Pancreas (tissue), 10 donors: Measurements from ENCODE around the gene AMDHD1. TPM values are rescaled to one million over a fixed set of nuclear protein-coding genes. Genes with fewer than 3 reads are reported as not detected.

Experiments used
- ATAC-seq, 4 donors: fragments of 200-7000 bp; cut with Tn5 transposase; one replicate each; pipeline versions ENCODE4 v1.8.0 to v1.9.1; 2020; ENCODE audit warnings: mild to moderate bottlenecking in 4 of 4, moderate library complexity in 4 of 4
- DNase-seq, 6 donors: peaks; one replicate each; pipeline ENCODE4 v3.0.0-alpha.2; 2020
- FAIRE-seq: peaks from 2 replicates; lab custom pipeline; 2012; peaks lifted over from hg19 to GRCh38; lab: Jason Lieb, UNC
- H3K27ac ChIP-seq, 4 donors: fragments of 200-600 bp; sonication (generic); 1 replicate in 3 of 4; 2 replicates in 1 of 4; pipeline versions ENCODE4 v1.5.0 to v1.8.0; 2020
- H3K27me3 ChIP-seq, 4 donors: fragments of 200-600 bp; one replicate each; pipeline ENCODE4 v1.8.0; 2021
- H3K36me3 ChIP-seq, 3 donors: fragments of 200-600 bp; sonication (generic) in 1 of 3; one replicate each; pipeline versions ENCODE4 v1.5.0 to v1.8.0; 2020 to 2021
- H3K4me1 ChIP-seq, 3 donors: fragments of 200-600 bp; one replicate each; pipeline ENCODE4 v1.8.0; 2021
- H3K4me3 ChIP-seq, 4 donors: fragments of 200-600 bp; sonication (generic) in 2 of 4; one replicate each; pipeline versions ENCODE4 v1.5.0 to v1.8.0; 2020 to 2021
- H3K9me3 ChIP-seq, 4 donors: fragments of 200-600 bp; one replicate each; pipeline ENCODE4 v1.8.0; 2021
- WGBS, 2 donors: extraction: QIAGEN DNeasy Blood & Tissue Kit; methylation state at CpG; one replicate each; pipeline ENCODE4 v1.1.7; 2013; 5-methylcytosine and 5-hydroxymethylcytosine counted together
- intact Hi-C, 3 donors: fragments of 100-400 bp; cut with DNase I; formaldehyde crosslinking; loops; one replicate each; pipeline versions ENCODE4 v1.11.1 to v1.14.2; 2022
- polyA plus RNA-seq, 2 donors: library from polyadenylated mRNA; stranded (reverse); fragments of 200-250 nt; gene quantifications; one replicate each; pipeline ENCODE4 v1.2.3, GENCODE V29; 2013
- total RNA-seq, 6 donors: library from RNA; stranded (reverse); fragmentation: NEBNext Ultra II Directional in 4 of 6; extraction: Animal tissue kit (Norgen Biotek cat#: 25700) in 4 of 6; gene quantifications; one replicate each; pipeline versions ENCODE4 v1.2.1 to v1.2.4, GENCODE V29; 2021 to 2023
- TF ChIP-seq, protein P1 (sequence below), 4 donors: fragments of 200-600 bp; sonication (generic) in 3 of 4; IDR thresholded peaks; one replicate each; pipeline versions ENCODE4 v1.5.0 to v1.8.0; 2021; ENCODE audit warnings: antibody characterized with exemption in 4 of 4
- donor health status: healthy with polysubstance abuse.
- donor health status: DM: no; HTN: no; CAD: no; lungs with moderate emphysema.
- donor health status: DM: no; HTN: no; CAD: no.
- donor health status: control.
- donor health status: control.
- donor health status: Bipolar disorder and iron deficiency.
- donor health status: DM: yes; HTN: yes; CAD: no.
- donor health status: DM: no; HTN: no; CAD: no.
- donor health status: DM: no; HTN: no; CAD: no.
- donor health status: DM: yes; HTN: yes; CAD: no.

Gene AMDHD1
- total and polyA plus RNA-seq, 8 donors, result 0.55 to 1.8 (median 0.97) TPM

DNA sequence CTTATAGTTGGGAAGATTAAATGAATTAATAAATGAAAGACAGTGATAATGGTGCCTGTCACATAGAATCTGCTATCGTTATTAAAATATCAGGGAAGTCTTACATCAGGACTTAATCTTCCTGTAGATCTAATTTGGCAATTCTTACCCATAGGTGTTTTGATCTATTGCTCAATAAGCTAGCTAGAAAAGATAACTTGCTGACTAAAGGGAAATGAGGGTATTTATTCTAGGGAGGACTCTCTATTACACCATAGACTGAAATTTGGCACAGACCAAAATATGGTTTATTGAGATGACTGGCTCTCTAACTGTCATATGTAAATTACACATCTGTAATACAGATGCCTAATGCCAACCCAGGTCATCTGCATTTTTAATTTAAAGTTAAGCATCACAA lies 41.6 kb downstream of the AMDHD1 start:
- H3K9me3 ChIP-seq, result no peaks in the 10 kb centered on the region
- intact Hi-C loops, result no loop called here
- DNase-seq, result no peak
- H3K27ac ChIP-seq, result no peak overlapping the region
- TF ChIP-seq, protein P1, sequence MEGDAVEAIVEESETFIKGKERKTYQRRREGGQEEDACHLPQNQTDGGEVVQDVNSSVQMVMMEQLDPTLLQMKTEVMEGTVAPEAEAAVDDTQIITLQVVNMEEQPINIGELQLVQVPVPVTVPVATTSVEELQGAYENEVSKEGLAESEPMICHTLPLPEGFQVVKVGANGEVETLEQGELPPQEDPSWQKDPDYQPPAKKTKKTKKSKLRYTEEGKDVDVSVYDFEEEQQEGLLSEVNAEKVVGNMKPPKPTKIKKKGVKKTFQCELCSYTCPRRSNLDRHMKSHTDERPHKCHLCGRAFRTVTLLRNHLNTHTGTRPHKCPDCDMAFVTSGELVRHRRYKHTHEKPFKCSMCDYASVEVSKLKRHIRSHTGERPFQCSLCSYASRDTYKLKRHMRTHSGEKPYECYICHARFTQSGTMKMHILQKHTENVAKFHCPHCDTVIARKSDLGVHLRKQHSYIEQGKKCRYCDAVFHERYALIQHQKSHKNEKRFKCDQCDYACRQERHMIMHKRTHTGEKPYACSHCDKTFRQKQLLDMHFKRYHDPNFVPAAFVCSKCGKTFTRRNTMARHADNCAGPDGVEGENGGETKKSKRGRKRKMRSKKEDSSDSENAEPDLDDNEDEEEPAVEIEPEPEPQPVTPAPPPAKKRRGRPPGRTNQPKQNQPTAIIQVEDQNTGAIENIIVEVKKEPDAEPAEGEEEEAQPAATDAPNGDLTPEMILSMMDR (IDR thresholded peaks at IDR 0.05), result no peak
- FAIRE-seq, result no peak
- no peaks in the 10 kb centered on the region for H3K36me3 ChIP-seq
- no peak for ATAC-seq
- no peak overlapping the region for H3K4me3 ChIP-seq
- whole genome bisulfite sequencing, 2 donors, result 81 to 85% methylated on average over 1 of the region's 1 CpG
- H3K4me1 ChIP-seq, result no peaks in the 10 kb centered on the region
- H3K27me3 ChIP-seq, result no peaks in the 10 kb centered on the region

DNA sequence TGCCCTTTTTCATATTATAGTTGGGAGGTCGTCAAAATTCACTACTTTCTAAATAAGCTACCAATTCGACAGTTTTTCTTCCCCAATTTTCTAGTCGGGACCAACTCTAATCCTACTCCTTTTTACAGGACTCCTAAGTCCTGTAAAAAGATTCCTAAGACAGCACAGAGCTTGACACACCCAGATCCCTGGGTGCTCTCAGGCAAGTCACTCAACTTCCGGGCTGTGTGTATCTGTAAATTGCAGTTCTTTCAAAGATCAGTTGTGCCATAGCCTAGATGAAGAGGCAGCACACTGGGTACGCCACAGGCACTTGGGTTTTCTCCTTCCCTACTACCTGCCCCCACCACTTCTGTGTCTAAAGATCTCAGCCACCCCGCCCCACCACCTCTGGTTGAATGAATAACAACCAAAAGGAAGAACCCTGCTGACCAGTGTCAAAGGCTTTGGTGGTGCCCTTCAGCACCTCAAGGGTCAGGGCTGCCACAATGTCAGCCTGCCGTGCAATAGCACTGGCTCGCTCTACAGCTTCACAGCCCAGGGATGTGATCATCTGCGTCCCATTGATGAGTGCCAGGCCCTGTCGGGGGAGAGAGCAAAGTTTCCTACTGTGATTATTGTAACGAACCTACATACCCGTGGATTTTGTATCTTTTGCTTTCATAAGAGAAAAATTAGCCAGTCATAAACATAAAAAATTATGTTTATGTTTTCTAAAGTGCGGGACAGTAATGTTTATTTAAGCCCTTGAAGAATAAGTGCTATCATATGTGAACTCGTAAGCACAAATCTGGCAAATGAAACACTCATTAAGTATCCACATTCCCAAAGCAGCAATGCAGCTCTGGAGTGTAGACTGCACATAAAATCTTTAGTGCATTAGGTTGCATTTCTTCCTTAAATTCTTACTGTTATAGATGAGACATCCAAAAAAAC lies 43.8 kb downstream of the AMDHD1 start:
- no peaks in the 10 kb centered on the region for H3K27me3 ChIP-seq
- intact Hi-C loops, result no loop called here
- H3K4me3 ChIP-seq, result no peak overlapping the region
- WGBS, 2 donors, result 76 to 78% methylated on average over 14 of the region's 14 CpGs
- H3K9me3 ChIP-seq, result no peaks in the 10 kb centered on the region
- no peaks in the 10 kb centered on the region for H3K36me3 ChIP-seq
- no peak for ATAC-seq
- no peaks in the 10 kb centered on the region for H3K4me1 ChIP-seq
- FAIRE-seq, result no peak
- TF ChIP-seq, protein P1 (IDR thresholded peaks at IDR 0.05), result no peak
- no peak overlapping the region for H3K27ac ChIP-seq
- no peak for DNase-seq

DNA sequence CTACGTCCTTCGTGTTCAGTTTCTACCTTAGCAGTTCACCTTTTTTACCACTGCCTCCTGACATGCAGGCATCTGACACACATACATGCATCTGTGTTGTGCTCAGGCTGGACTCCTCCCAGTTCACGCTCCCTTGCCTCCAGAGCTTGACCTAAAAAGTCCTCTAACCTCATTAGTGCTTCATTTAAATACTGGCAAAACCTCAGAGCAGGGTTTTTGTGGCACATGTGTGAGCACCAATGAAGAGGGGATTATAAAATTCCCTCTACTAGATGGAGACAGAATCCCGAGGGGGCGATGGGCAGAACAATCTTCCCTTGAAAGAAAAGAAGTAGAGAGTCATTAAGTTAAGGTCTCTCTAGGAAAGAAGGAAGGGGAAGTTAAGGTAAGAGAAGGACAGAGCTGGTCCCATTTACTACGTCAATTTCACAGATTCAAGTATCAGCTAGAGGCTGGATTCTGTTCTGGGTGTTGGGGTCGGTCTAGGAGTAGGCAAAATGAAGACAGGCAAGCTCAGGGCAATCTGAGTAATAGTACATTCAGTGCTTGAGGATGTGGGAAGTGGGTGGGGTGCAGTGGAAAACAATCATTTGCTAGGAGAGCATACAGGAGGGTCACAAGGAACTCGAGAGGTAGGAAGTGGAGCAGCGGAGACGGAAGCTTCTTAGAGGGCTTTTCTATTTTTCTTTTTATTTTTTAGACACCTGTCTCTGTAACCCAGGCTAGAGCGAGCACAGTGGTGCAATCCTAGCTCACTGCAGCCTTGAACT lies 45.6 kb downstream of the AMDHD1 start:
- intact Hi-C loops, result no loop called here
- ATAC-seq, result no peak
- no peaks in the 10 kb centered on the region for H3K27me3 ChIP-seq

DNA sequence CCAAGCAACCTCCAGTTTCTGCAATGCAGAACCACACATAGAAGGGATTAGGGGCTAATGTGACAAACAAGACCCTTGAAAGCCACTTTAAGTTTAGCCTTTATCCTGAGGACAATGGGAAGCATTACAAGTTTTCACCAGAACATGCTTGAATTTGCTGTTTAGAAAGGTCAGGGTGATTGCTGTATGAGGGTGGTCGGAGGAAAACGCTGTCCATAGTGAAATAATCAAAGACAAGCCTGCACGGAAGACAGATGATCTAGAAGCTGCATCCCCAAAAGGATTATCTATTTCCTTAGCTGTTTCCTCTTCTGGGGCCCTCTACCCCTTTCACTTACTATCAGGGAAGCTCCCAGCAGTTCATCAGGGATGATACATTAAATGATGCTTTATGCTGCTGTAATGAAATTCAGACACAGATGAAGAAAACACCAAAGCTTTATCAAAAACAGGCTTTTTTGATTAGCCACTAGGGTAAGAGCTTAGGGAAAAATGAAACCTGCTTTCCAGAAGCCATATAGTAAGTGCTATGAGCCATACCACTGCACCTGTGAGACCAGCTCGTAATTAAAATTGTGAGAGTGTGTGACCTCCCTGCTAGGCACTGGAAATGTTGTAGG lies 46.5 kb downstream of the AMDHD1 start:
- ATAC-seq (no peak), DNase-seq (no peak), FAIRE-seq (no peak)
- H3K9me3 ChIP-seq, result no peaks in the 10 kb centered on the region
- TF ChIP-seq, protein P1 (IDR thresholded peaks at IDR 0.05), result no peak
- H3K27ac ChIP-seq, result no peak overlapping the region
- intact Hi-C loops, result loop anchor here in 1 of 3 donors (10.0 kb wide), 1 partner anchor 65 kb away; no protein-coding TSS in a partner anchor
- H3K27me3 ChIP-seq, result no peaks in the 10 kb centered on the region
- H3K4me3 ChIP-seq, result no peak overlapping the region
- 67 to 74% methylated on average over 4 of the region's 4 CpGs for WGBS, 2 donors
- no peaks in the 10 kb centered on the region for H3K36me3 ChIP-seq
- H3K4me1 ChIP-seq, result no peaks in the 10 kb centered on the region

More for the DNA sequence above, 45.6 kb downstream of the AMDHD1 start:
- no peaks in the 10 kb centered on the region for H3K36me3 ChIP-seq
- FAIRE-seq (no peak), DNase-seq (no peak)
- TF ChIP-seq, protein P1 (IDR thresholded peaks at IDR 0.05), result no peak
- no peak overlapping the region for H3K4me3 ChIP-seq
- no peaks in the 10 kb centered on the region for H3K9me3 ChIP-seq
- no peaks in the 10 kb centered on the region for H3K4me1 ChIP-seq
- H3K27ac ChIP-seq, result no peak overlapping the region
- 70 to 77% methylated on average over 11 of the region's 11 CpGs for WGBS, 2 donors
